GM12873 (cell line): ENCODE data around the gene HPSE2.

Source experiments
- CTCF ChIP-seq: IDR thresholded peaks from 2 replicates; pipeline ENCODE4 v1.5.1; 2012; ENCODE audit warnings: low read depth, mild to moderate bottlenecking, moderate library complexity, low read length, control low read depth; ENCODE audit not compliant: insufficient read depth; ENCODE audit errors: missing control alignments

HPSE2 gene

GRCh38 chr10:98852686-98853085, 383.0 kb downstream of the HPSE2 start:
- peak; percentile 26 for TF ChIP-seq CTCF

GRCh38 chr10:98848361-98848760, 387.3 kb downstream of the HPSE2 start:
- no peak for TF ChIP-seq CTCF

DNA sequence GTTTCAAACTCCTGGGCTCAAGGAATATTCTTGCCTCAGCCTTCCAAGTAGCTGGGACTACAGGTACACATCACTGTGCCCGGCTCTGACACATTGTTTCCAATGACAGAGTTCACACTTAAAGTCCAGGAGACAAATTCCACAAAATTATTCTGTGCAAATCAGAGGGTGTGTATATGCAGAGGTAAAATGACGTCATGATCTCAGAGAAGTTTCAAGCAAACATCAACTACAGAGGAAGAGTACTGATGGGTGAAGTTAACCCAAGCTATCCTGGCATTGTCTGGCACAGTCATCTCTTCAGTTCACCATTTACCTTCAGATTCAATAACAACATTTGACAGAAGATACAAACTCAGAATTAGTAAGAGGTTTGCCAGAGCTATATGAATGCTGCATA, 388.9 kb downstream of the HPSE2 start:
- TF ChIP-seq CTCF = no peak

- TF ChIP-seq CTCF = no peak
Measured at GRCh38 chr10:98833542-98833941, 402.1 kb downstream of the HPSE2 start.

DNA sequence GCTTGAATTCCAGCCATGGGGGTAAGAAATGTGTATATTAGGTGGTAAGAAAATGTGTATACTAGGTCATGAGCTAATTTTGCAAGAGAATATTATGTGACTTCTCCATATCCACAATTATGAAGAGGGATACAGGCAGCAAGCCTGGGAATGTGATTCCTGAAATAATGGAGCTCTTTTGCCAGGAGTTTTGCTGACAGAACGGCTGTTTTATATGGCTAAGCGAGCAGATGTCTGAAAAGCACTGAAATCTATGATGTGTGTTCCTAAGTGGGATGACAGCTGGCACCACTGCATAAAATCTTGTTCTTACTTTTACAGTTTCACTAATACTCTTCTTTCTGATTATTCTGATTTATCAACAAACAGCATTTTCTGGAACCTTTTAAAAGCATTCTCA, 402.9 kb downstream of the HPSE2 start:
- TF ChIP-seq CTCF = no peak

- no peak for TF ChIP-seq CTCF
Measured at GRCh38 chr10:98832196-98832595, 403.5 kb downstream of the HPSE2 start.

GRCh38 chr10:98831391-98831790, 404.3 kb downstream of the HPSE2 start:
- no peak for TF ChIP-seq CTCF
